NT2/D1 (cell line): ENCODE results near the gene CHRM1.

Experiments
- YY1 ChIP-seq: IDR thresholded peaks from 2 replicates; pipeline ENCODE4 v1.6.1; 2011; ENCODE audit not compliant: insufficient read length, insufficient read depth
- ZNF274 ChIP-seq: IDR thresholded peaks from 2 replicates; pipeline ENCODE4 v1.6.1; 2011; ENCODE audit warnings: mild to moderate bottlenecking, low read depth, low read length

GRCh38 chr11:62953811-62954210 lies 32.6 kb upstream of the CHRM1 start:
- TF ChIP-seq YY1 (no peak), ZNF274 (no peak)
